Hepatocyte (in vitro differentiated cells): ENCODE results near the gene ZNF80. TPM values are rescaled to one million over a fixed set of nuclear protein-coding genes. Genes with fewer than 3 reads are reported as not detected.
"Not testable (repeated sequence)": the region's sequence is repeated elsewhere in the genome, so short reads cannot be mapped to it uniquely, and the experiment has no call there.

Experiments used
- DNase-seq: peaks from one replicate; pipeline ENCODE4 v3.0.0-alpha.2; 2016; ENCODE audit warnings: low spot score
- H2AFZ ChIP-seq: fragments of 200-600 bp; sonication (generic); 2 replicates; pipeline ENCODE4 v1.6.0; 2016; ENCODE audit warnings: antibody characterized with exemption, mild to moderate bottlenecking
- H3K27ac ChIP-seq: fragments of 200-600 bp; sonication (generic); 2 replicates; pipeline ENCODE4 v1.5.1; 2016; ENCODE audit warnings: mild to moderate bottlenecking
- H3K27me3 ChIP-seq: fragments of 200-600 bp; sonication (generic); 2 replicates; pipeline ENCODE4 v1.6.1; 2016
- H3K36me3 ChIP-seq: fragments of 200-600 bp; sonication (generic); replicated peaks from 2 replicates; pipeline ENCODE4 v1.5.1; 2016; ENCODE audit warnings: low read depth; ENCODE audit not compliant: insufficient read depth
- H3K4me1 ChIP-seq: fragments of 200-600 bp; sonication (generic); 2 replicates; pipeline ENCODE4 v1.5.1; 2016; ENCODE audit warnings: mild to moderate bottlenecking, moderate library complexity; ENCODE audit not compliant: insufficient read depth
- H3K4me2 ChIP-seq: fragments of 200-600 bp; sonication (generic); 2 replicates; pipeline ENCODE4 v1.6.0; 2016
- H3K4me3 ChIP-seq: fragments of 200-600 bp; sonication (generic); 2 replicates; pipeline ENCODE4 v1.5.1; 2016; ENCODE audit warnings: mild to moderate bottlenecking
- H3K79me2 ChIP-seq: fragments of 200-600 bp; sonication (generic); 2 replicates; pipeline ENCODE4 v1.6.0; 2017; ENCODE audit warnings: mild to moderate bottlenecking
- H3K9me2 ChIP-seq: fragments of 200-600 bp; sonication (generic); replicated peaks from 2 replicates; pipeline ENCODE4 v1.6.0; 2017; ENCODE audit warnings: mild to moderate bottlenecking; ENCODE audit not compliant: insufficient read depth
- H3K9me3 ChIP-seq: fragments of 200-600 bp; sonication (generic); 2 replicates; pipeline ENCODE4 v1.5.1; 2016; ENCODE audit warnings: low read depth, mild to moderate bottlenecking
- H4K20me1 ChIP-seq: fragments of 200-600 bp; sonication (generic); 2 replicates; pipeline ENCODE4 v1.6.0; 2016; ENCODE audit warnings: mild to moderate bottlenecking; ENCODE audit not compliant: insufficient read depth, poor library complexity, severe bottlenecking
- CTCF ChIP-seq: fragments of 200-600 bp; sonication (generic); IDR thresholded peaks from 2 replicates; pipeline ENCODE4 v1.5.1; 2016; ENCODE audit warnings: antibody characterized with exemption, mild to moderate bottlenecking; ENCODE audit not compliant: poor library complexity
- EZH2 ChIP-seq: fragments of 200-600 bp; sonication (generic); IDR thresholded peaks from 2 replicates; pipeline ENCODE4 v1.6.1; 2016; ENCODE audit warnings: antibody characterized with exemption, mild to moderate bottlenecking, borderline replicate concordance
- EZH2phosphoT487 ChIP-seq: fragments of 200-600 bp; sonication (generic); IDR thresholded peaks from one replicate; pipeline ENCODE4 v1.6.1; 2018; ENCODE audit warnings: antibody characterized with exemption, mild to moderate bottlenecking, low read depth, moderate library complexity; ENCODE audit not compliant: unreplicated experiment, severe bottlenecking
- WGBS: methylation state at CpG from one replicate; pipeline ENCODE4 v1.1.6; 2016; ENCODE audit warnings: low lambda C conversion rate; ENCODE audit errors: missing lambda C conversion rate; 5-methylcytosine and 5-hydroxymethylcytosine counted together
- polyA plus RNA-seq: library from polyadenylated mRNA; unstranded; fragments of >200 nt; fragmentation: Nextera tagmentation; extraction: Ambion mirVana; gene quantifications from 2 replicates; pipeline ENCODE4 v1.2.1, GENCODE V29; 2016
- total RNA-seq: library from RNA; depleted of rRNA; stranded (reverse); fragments of >200 nt; gene quantifications from 2 replicates; pipeline ENCODE4 v1.2.3, GENCODE V29; 2014

Gene ZNF80
- total RNA-seq (not detected in 2 replicates), polyA plus RNA-seq (not detected in 2 replicates)

- H2AFZ ChIP-seq, DNase-seq, H3K4me1 ChIP-seq, H3K79me2 ChIP-seq, H3K27me3 ChIP-seq, H3K9me3 ChIP-seq, H3K4me2 ChIP-seq, H3K36me3 ChIP-seq, H3K4me3 ChIP-seq, H3K27ac ChIP-seq, H3K9me2 ChIP-seq, H4K20me1 ChIP-seq: not testable (repeated sequence)
- WGBS = 79% methylated on average over 6 of the region's 6 CpGs
Observed at GRCh38 chr3:114237478-114237877, at the start of gene ZNF80. Gene ZNF80 (minus strand): TSS chr3:114237578. CDS start chr3:114237074, 504 bp downstream.

GRCh38 chr3:114286266-114286665, 48.9 kb upstream of the ZNF80 start:
- H3K9me3 ChIP-seq = no peaks in the 10 kb centered on the region
- H3K4me3 ChIP-seq = no peak overlapping the region
- no peaks in the 10 kb centered on the region for H3K4me1 ChIP-seq
- no peaks in the 10 kb centered on the region for H3K36me3 ChIP-seq
- no peaks in the 10 kb centered on the region for H3K79me2 ChIP-seq
- no peak overlapping the region for H3K4me2 ChIP-seq
- H2AFZ ChIP-seq = no peak overlapping the region
- WGBS = 93% methylated on average over 2 of the region's 2 CpGs
- H3K27ac ChIP-seq = no peak overlapping the region
- H3K9me2 ChIP-seq = no peaks in the 10 kb centered on the region
- H3K27me3 ChIP-seq = no peaks in the 10 kb centered on the region
- no peaks in the 10 kb centered on the region for H4K20me1 ChIP-seq
- no peak for DNase-seq
- TF ChIP-seq EZH2phosphoT487 (no peak), EZH2 (no peak), CTCF (no peak)

- no peak overlapping the region for H3K27ac ChIP-seq
Observed at GRCh38 chr3:114285648-114286230, 48.4 kb upstream of the ZNF80 start.

GRCh38 chr3:114284644-114285043, 47.3 kb upstream of the ZNF80 start:
- 100% methylated on average over 1 of the region's 1 CpG for WGBS
- H2AFZ ChIP-seq = no peak overlapping the region
- H3K36me3 ChIP-seq = no peaks in the 10 kb centered on the region
- no peak overlapping the region for H3K4me3 ChIP-seq
- H4K20me1 ChIP-seq = no peaks in the 10 kb centered on the region
- no peaks in the 10 kb centered on the region for H3K9me2 ChIP-seq
- no peak for DNase-seq
- no peaks in the 10 kb centered on the region for H3K79me2 ChIP-seq
- H3K27ac ChIP-seq = no peak overlapping the region
- TF ChIP-seq EZH2phosphoT487 (no peak), EZH2 (no peak), CTCF (no peak)
- H3K4me2 ChIP-seq = no peak overlapping the region
- no peaks in the 10 kb centered on the region for H3K9me3 ChIP-seq
- H3K4me1 ChIP-seq = no peaks in the 10 kb centered on the region
- H3K27me3 ChIP-seq = no peaks in the 10 kb centered on the region

More at GRCh38 chr3:114285648-114286230, 48.4 kb upstream of the ZNF80 start:
- TF ChIP-seq EZH2phosphoT487 (no peak), EZH2 (no peak), CTCF (no peak)
- DNase-seq = no peak
- no peaks in the 10 kb centered on the region for H3K79me2 ChIP-seq
- no peaks in the 10 kb centered on the region for H3K36me3 ChIP-seq
- no peaks in the 10 kb centered on the region for H3K27me3 ChIP-seq
- H3K9me2 ChIP-seq = no peaks in the 10 kb centered on the region
- no peaks in the 10 kb centered on the region for H4K20me1 ChIP-seq
- H3K4me2 ChIP-seq = no peak overlapping the region
- no peaks in the 10 kb centered on the region for H3K4me1 ChIP-seq
- no peak overlapping the region for H2AFZ ChIP-seq
- 91% methylated on average over 3 of the region's 3 CpGs for WGBS
- H3K9me3 ChIP-seq = no peaks in the 10 kb centered on the region
- no peak overlapping the region for H3K4me3 ChIP-seq

- H3K4me2 ChIP-seq, H3K9me3 ChIP-seq, H3K27me3 ChIP-seq, H4K20me1 ChIP-seq, H3K4me3 ChIP-seq, H3K4me1 ChIP-seq, H3K9me2 ChIP-seq, H3K36me3 ChIP-seq, H3K79me2 ChIP-seq, H3K27ac ChIP-seq, H2AFZ ChIP-seq, DNase-seq: not testable (repeated sequence)
- 92% methylated on average over 16 of the region's 26 CpGs for WGBS
Observed at GRCh38 chr3:114276856-114277255, 39.5 kb upstream of the ZNF80 start.
